ENCODE results near the gene SLC37A4. TPM values are rescaled to one million over a fixed set of nuclear protein-coding genes. Genes with fewer than 3 reads are reported as not detected.
"Not testable (repeated sequence)": the region's sequence is repeated elsewhere in the genome, so short reads cannot be mapped to it uniquely, and the experiment has no call there.

SLC37A4 gene
- total RNA-seq, 1 donor from 2014 or later: 28.8 TPM

- H3K9me3 Mint-ChIP-seq: no peaks in the 10 kb centered on the region
- H3K4me1 Mint-ChIP-seq: peaks cover 35% of the 10 kb centered on the region
- H3K36me3 Mint-ChIP-seq (ENCODE audit: low read depth): peaks cover 74% of the 10 kb centered on the region
- H3K27me3 Mint-ChIP-seq: no peaks in the 10 kb centered on the region
- H3K27ac Mint-ChIP-seq: peak within 1 kb of the TSS; percentile 99
- peak; percentile 98 for DNase-seq
- intact Hi-C loops (cut with micrococcal nuclease): loop anchor here (1.0 to 5.0 kb wide), 8 partner anchors 12 to 226 kb away; partner anchors contain the start of genes BCL9L, CENATAC, DDX6 and HMBS
- H3K4me3 Mint-ChIP-seq: peak within 1 kb of the TSS; percentile 100
Measured at GRCh38 chr11:119018074-119018938, 12.4 kb downstream of the SLC37A4 start, which contains the start of the genes RPS25 and TRAPPC4. Gene RPS25 (minus strand): TSS chr11:119018343. CDS start chr11:119018284, 59 bp downstream. Gene TRAPPC4 (plus strand): TSS chr11:119018766. CDS start chr11:119018796, 30 bp downstream.

DNA sequence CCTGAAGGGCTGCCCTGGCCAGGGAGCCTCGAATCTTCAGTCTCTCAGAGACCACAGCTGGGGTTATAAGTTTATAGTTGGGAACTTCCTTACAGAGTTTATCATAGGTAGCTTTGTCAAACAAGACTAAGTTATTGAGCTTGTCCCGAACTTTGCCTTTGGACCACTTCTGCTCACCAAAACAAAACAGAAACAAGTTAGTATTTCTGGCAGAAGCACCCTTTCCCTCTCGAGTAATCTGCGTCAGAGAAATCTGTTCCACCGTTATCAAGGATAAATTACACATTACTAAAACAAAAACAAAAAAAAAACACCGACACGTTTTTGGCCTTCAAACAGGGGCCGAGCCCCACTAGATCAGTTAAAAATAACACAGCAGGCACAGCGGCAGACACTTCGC is 13.3 kb downstream of the SLC37A4 start:
- peaks cover 78% of the 10 kb centered on the region for H3K36me3 Mint-ChIP-seq (ENCODE audit: low read depth)
- intact Hi-C loops (cut with micrococcal nuclease): loop anchor here (5.0 kb wide), 2 partner anchors 90 to 225 kb away; partner anchors contain the start of genes BCL9L and DDX6
- H3K4me3 Mint-ChIP-seq: peak overlapping the region; percentile 100
- H3K4me1 Mint-ChIP-seq: peaks cover 34% of the 10 kb centered on the region
- H3K27ac Mint-ChIP-seq: peak overlapping the region; percentile 99
- not testable (repeated sequence) for DNase-seq, H3K9me3 Mint-ChIP-seq, H3K27me3 Mint-ChIP-seq

DNA sequence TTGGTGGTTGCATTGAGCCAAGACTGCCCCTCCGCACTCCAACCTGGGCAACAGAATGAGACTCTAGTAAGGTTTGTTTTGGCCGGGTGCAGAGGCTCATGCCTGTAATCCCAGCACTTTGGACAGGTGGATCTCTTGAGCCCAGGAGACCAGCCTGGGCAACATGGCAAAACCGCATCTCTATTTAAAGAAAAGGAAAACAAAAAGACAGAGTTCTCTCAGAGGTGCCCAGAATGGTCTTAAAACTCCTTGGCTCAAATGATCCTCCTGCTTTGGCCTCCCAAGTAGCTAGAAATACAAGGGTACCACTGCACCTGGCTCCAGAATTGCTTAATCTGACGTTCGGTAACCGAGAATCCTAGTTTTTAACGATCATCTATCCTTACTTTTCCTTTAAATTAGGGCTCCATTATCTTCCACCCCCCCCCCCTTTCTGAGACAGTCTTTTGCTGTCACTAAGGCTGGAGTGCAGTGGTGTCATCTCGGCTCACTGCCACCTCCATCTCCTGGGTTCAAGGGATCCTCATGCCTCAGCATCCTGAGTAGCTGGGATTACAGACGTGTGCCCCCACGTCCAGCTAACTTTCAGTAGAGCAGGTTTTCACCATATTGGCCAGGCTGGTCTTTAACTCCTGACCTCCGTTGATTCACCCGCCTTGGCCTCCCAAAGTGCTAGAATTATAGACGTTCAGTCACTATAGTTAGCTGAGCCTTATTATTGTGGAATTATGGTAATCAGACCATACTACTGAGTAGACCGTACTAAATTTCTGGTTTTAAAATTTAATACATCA is 14.3 kb downstream of the SLC37A4 start:
- no peak for DNase-seq
- Mint-ChIP-seq H3K27ac (peak overlapping the region; percentile 41), H3K36me3 (ENCODE audit: low read depth) (peaks cover 73% of the 10 kb centered on the region), H3K9me3 (no peaks in the 10 kb centered on the region), H3K4me1 (peaks cover 32% of the 10 kb centered on the region), H3K4me3 (peak overlapping the region; percentile 100), H3K27me3 (no peaks in the 10 kb centered on the region)
- intact Hi-C loops (cut with micrococcal nuclease): loop anchor here (5.0 kb wide), 2 partner anchors 89 to 224 kb away; partner anchors contain the start of genes BCL9L and DDX6

- Mint-ChIP-seq H3K4me3 (peak overlapping the region; percentile 59), H3K9me3 (no peaks in the 10 kb centered on the region), H3K36me3 (ENCODE audit: low read depth) (peaks cover 67% of the 10 kb centered on the region), H3K27me3 (no peaks in the 10 kb centered on the region), H3K4me1 (peaks cover 28% of the 10 kb centered on the region), H3K27ac (peak overlapping the region; percentile 63)
- intact Hi-C loops (cut with micrococcal nuclease): loop anchor here (5.0 kb wide), 2 partner anchors 88 to 223 kb away; partner anchors contain the start of genes BCL9L and DDX6
- DNase-seq: no peak
Measured at GRCh38 chr11:119015054-119015611, 15.5 kb downstream of the SLC37A4 start.

- H3K27ac Mint-ChIP-seq: peak overlapping the region; percentile 54
- H3K36me3 Mint-ChIP-seq (ENCODE audit: low read depth): peaks cover 66% of the 10 kb centered on the region
- peaks cover 26% of the 10 kb centered on the region for H3K4me1 Mint-ChIP-seq
- H3K4me3 Mint-ChIP-seq: peak overlapping the region; percentile 5
- intact Hi-C loops (cut with micrococcal nuclease): no loop called here
- H3K27me3 Mint-ChIP-seq: no peaks in the 10 kb centered on the region
- no peaks in the 10 kb centered on the region for H3K9me3 Mint-ChIP-seq
- DNase-seq: no peak
Measured at GRCh38 chr11:119014209-119014924, 16.3 kb downstream of the SLC37A4 start.

- peaks cover 26% of the 10 kb centered on the region for H3K4me1 Mint-ChIP-seq
- no peak for DNase-seq
- H3K36me3 Mint-ChIP-seq (ENCODE audit: low read depth): peaks cover 65% of the 10 kb centered on the region
- intact Hi-C loops (cut with micrococcal nuclease): no loop called here
- no peak overlapping the region for H3K4me3 Mint-ChIP-seq
- H3K27ac Mint-ChIP-seq: peak overlapping the region; percentile 8
- H3K9me3 Mint-ChIP-seq: no peaks in the 10 kb centered on the region
- H3K27me3 Mint-ChIP-seq: no peaks in the 10 kb centered on the region
Measured at GRCh38 chr11:119012629-119013170, 18.0 kb downstream of the SLC37A4 start.

DNA sequence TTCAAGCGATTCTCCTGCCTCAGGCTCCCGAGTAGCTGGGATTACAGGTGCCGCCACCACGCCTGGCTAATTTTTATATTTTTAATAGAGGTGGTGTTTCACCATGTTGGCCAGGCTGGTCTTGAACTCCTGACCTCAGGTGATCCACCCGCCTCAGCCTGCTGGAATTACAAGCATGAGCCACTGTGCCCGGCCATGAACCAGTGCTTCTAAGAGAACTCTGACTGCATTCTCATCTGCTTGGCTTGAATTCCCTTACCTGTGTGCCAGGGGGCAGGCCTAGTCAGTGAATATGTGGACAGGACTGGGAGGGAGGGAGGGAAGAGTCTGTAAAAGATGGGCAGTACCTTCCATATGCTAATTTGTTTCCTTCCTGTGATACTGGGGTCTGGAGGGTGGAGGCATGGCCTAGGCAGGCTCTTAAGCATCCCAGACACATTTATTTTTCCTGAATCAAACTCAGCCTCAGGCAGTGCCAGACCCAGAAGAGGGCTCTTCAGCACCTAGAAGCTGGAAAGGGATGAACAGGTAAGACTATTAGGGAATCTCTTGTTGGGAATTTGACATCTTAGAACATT is 19.1 kb downstream of the SLC37A4 start:
- Mint-ChIP-seq H3K9me3 (no peaks in the 10 kb centered on the region), H3K36me3 (ENCODE audit: low read depth) (peaks cover 63% of the 10 kb centered on the region), H3K4me1 (peaks cover 24% of the 10 kb centered on the region), H3K27ac (no peak overlapping the region), H3K4me3 (no peak overlapping the region), H3K27me3 (no peaks in the 10 kb centered on the region)
- no peak for DNase-seq
- intact Hi-C loops (cut with micrococcal nuclease): no loop called here

- Mint-ChIP-seq H3K4me1 (peaks cover 4% of the 10 kb centered on the region), H3K27ac (no peak overlapping the region), H3K4me3 (no peak overlapping the region), H3K36me3 (ENCODE audit: low read depth) (peaks cover 45% of the 10 kb centered on the region), H3K27me3 (no peaks in the 10 kb centered on the region), H3K9me3 (no peaks in the 10 kb centered on the region)
- DNase-seq: no peak
- intact Hi-C loops (cut with micrococcal nuclease): no loop called here
Measured at GRCh38 chr11:119006656-119007055, 24.0 kb downstream of the SLC37A4 start.

- intact Hi-C loops (cut with micrococcal nuclease): no loop called here
- Mint-ChIP-seq H3K4me1 (peaks cover 27% of the 10 kb centered on the region), H3K36me3 (ENCODE audit: low read depth) (peaks cover 57% of the 10 kb centered on the region), H3K4me3 (no peak overlapping the region), H3K9me3 (no peaks in the 10 kb centered on the region), H3K27me3 (no peaks in the 10 kb centered on the region), H3K27ac (no peak overlapping the region)
- no peak for DNase-seq
Measured at GRCh38 chr11:119000906-119001305, 29.8 kb downstream of the SLC37A4 start.

DNA sequence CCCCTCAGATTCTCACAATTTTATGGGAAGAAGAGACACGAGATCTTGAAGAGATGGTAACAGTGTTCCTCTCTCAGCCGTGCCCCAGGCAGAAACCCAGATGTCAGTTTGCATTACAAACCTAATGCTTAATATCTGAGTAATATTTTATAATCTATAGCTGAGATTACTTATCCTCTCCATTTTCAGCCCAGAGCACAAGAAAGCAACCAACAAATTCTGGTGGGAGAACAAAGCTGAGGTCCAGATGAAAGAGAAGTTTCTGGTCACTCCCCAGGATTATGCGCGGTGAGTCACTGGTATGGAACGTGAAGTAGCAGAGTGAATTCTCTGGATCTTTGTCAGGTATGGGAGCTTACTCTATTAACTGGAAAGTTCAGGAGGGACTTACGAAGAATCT is 31.9 kb downstream of the SLC37A4 start:
- Mint-ChIP-seq H3K4me1 (peaks cover 27% of the 10 kb centered on the region), H3K27me3 (no peaks in the 10 kb centered on the region), H3K36me3 (ENCODE audit: low read depth) (peaks cover 49% of the 10 kb centered on the region), H3K9me3 (no peaks in the 10 kb centered on the region), H3K4me3 (peak overlapping the region; percentile 90), H3K27ac (peak overlapping the region; percentile 94)
- intact Hi-C loops (cut with micrococcal nuclease): loop anchor here (1.0 to 5.0 kb wide), 4 partner anchors 19 to 72 kb away; partner anchors contain the start of genes BCL9L, HYOU1, RPS25 and SLC37A4
- no peak for DNase-seq

GRCh38 chr11:118998388-118998717 is 32.3 kb downstream of the SLC37A4 start:
- H3K27me3 Mint-ChIP-seq: no peaks in the 10 kb centered on the region
- peak overlapping the region; percentile 90 for H3K4me3 Mint-ChIP-seq
- H3K36me3 Mint-ChIP-seq (ENCODE audit: low read depth): peaks cover 45% of the 10 kb centered on the region
- DNase-seq: no peak
- no peaks in the 10 kb centered on the region for H3K9me3 Mint-ChIP-seq
- peaks cover 27% of the 10 kb centered on the region for H3K4me1 Mint-ChIP-seq
- intact Hi-C loops (cut with micrococcal nuclease): loop anchor here (1.0 to 5.0 kb wide), 4 partner anchors 20 to 71 kb away; partner anchors contain the start of genes BCL9L, HYOU1, RPS25 and SLC37A4
- peak overlapping the region; percentile 94 for H3K27ac Mint-ChIP-seq

- peaks cover 24% of the 10 kb centered on the region for H3K4me1 Mint-ChIP-seq
- H3K27me3 Mint-ChIP-seq: no peaks in the 10 kb centered on the region
- peak; percentile 99 for DNase-seq
- peak within 1 kb of the TSS; percentile 94 for H3K27ac Mint-ChIP-seq
- intact Hi-C loops (cut with micrococcal nuclease): loop anchor here (1.0 to 5.0 kb wide), 4 partner anchors 20 to 71 kb away; partner anchors contain the start of genes BCL9L, HYOU1, RPS25 and SLC37A4
- H3K9me3 Mint-ChIP-seq: no peaks in the 10 kb centered on the region
- H3K36me3 Mint-ChIP-seq (ENCODE audit: low read depth): peaks cover 40% of the 10 kb centered on the region
- H3K4me3 Mint-ChIP-seq: peak within 1 kb of the TSS; percentile 90
Measured at GRCh38 chr11:118997627-118998387, 32.9 kb downstream of the SLC37A4 start, which contains the start of gene CENATAC. Gene CENATAC (plus strand): TSS chr11:118998138. CDS start chr11:118998198, 60 bp downstream.
